Uterus (tissue), 4 donors: ENCODE data around the gene LGALS3BP. TPM values are rescaled to one million over a fixed set of nuclear protein-coding genes. Genes with fewer than 3 reads are reported as not detected.
A peak's percentile ranks its signal among the peaks of the same experiment; 100 is the strongest.

Experiments
- DNase-seq, 2 donors: peaks; one replicate each; pipeline ENCODE4 v3.0.0-alpha.2; 2019 to 2020
- H3K27ac ChIP-seq, 2 donors: fragments of 200-600 bp; sonication (generic); 1 replicate in 1 of 2; 2 replicates in 1 of 2; pipeline ENCODE4 v1.5.1; 2016 to 2018
- H3K27me3 ChIP-seq, 2 donors: fragments of 200-600 bp; sonication (generic); one replicate each; pipeline ENCODE4 v1.5.1; 2018 to 2019; ENCODE audit warnings: control low read depth in 1 of 2
- H3K36me3 ChIP-seq, 2 donors: fragments of 200-600 bp; sonication (generic); one replicate each; pipeline ENCODE4 v1.5.1; 2019; ENCODE audit warnings: control low read depth in 1 of 2
- H3K4me1 ChIP-seq, 2 donors: fragments of 200-600 bp; sonication (generic); one replicate each; pipeline ENCODE4 v1.5.1; 2018 to 2019; ENCODE audit warnings: control low read depth in 1 of 2
- H3K4me3 ChIP-seq, 2 donors: fragments of 200-600 bp; sonication (generic); 1 replicate in 1 of 2; 2 replicates in 1 of 2; pipeline ENCODE4 v1.5.1; 2018 to 2019; ENCODE audit warnings: mild to moderate bottlenecking in 1 of 2
- H3K9me3 ChIP-seq, 2 donors: fragments of 200-600 bp; sonication (generic); one replicate each; pipeline ENCODE4 v1.5.1; 2019; ENCODE audit warnings: control low read depth in 1 of 2
- POLR2A ChIP-seq, 2 donors: fragments of 450-650 bp; IDR thresholded peaks; one replicate each; pipeline ENCODE4 v1.6.1; 2016; ENCODE audit warnings: antibody characterized with exemption in 2 of 2, mild to moderate bottlenecking in 1 of 2, moderate library complexity in 1 of 2
- intact Hi-C: fragments of 100-400 bp; cut with DNase I; formaldehyde crosslinking; loops from one replicate; pipeline ENCODE4 v1.15.1; 2023; ENCODE audit warnings: low total_unique reads
- total RNA-seq, 4 donors: library from RNA; depleted of rRNA in 3 of 4; stranded (reverse); fragments of >200 nt in 3 of 4; gene quantifications; one replicate each; pipeline versions ENCODE4 v1.1.0 to v1.2.4, GENCODE V29; 2014 to 2023
- TF ChIP-seq, protein P1 (sequence below), 4 experiments: fragments of 200-600 bp in 2 of 4; fragments of 450-650 bp in 2 of 4; sonication (generic) in 2 of 4; IDR thresholded peaks; one replicate each; pipeline ENCODE4 v1.5.1; 2016 to 2019; ENCODE audit warnings: antibody characterized with exemption in 4 of 4, mild to moderate bottlenecking in 2 of 4, moderate library complexity in 1 of 4
- donor health status: DM: yes; HTN: yes; CAD: no.

LGALS3BP gene
- total RNA-seq, 4 donors from 2014 or later: 88.2 to 396 (median 244) TPM

DNA sequence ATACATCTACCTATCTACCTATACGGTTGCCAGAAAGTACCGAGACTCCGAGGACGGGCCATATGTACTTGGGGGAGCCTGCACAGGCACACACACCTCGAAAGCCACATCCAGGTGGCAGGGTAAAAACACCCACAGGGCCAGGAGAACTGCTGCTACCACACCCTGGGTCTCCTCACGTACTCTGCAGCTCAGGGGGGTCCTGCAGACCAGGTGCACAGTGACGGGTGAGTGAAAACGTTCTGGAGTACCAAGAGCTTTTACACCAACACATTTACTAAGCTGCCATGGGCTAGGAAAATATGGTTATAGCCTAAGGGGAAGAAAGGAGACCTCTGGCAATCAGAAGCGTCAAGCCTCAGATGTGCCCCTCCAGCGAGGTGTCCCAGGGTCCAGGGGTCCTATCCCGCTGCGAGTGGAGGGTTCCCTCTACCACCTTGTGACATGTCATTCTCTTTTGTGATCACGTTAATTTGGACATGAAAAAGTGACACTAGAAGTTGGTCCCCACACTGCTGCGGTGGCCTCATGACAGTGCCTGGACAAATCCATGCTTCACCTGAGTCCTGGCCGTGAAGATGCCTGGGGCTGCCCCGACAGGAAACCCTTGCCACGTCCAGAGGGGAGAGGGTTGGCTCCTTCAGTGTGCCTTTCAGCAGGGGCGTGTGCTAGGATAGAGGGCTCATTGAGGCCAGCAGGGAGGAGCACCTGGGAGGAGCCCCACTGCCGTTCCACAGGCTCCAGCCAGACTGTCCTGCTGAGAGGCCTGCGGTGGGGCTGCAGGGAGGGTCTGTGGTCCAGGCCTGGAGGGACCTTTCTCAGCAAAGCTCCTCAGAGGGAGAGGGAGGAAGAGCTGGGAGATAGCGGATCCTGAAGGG is 28.0 kb upstream of the LGALS3BP start:
- intact Hi-C loops: no loop called here
- Histone ChIP-seq H3K27ac (no peak overlapping the region), H3K27me3 (no peaks in the 10 kb centered on the region), H3K4me3 (no peak overlapping the region), H3K9me3 (no peaks in the 10 kb centered on the region), H3K36me3 (no peaks in the 10 kb centered on the region), H3K4me1 (no peaks in the 10 kb centered on the region)
- peak; percentile 13 for DNase-seq
- TF ChIP-seq, protein P1, sequence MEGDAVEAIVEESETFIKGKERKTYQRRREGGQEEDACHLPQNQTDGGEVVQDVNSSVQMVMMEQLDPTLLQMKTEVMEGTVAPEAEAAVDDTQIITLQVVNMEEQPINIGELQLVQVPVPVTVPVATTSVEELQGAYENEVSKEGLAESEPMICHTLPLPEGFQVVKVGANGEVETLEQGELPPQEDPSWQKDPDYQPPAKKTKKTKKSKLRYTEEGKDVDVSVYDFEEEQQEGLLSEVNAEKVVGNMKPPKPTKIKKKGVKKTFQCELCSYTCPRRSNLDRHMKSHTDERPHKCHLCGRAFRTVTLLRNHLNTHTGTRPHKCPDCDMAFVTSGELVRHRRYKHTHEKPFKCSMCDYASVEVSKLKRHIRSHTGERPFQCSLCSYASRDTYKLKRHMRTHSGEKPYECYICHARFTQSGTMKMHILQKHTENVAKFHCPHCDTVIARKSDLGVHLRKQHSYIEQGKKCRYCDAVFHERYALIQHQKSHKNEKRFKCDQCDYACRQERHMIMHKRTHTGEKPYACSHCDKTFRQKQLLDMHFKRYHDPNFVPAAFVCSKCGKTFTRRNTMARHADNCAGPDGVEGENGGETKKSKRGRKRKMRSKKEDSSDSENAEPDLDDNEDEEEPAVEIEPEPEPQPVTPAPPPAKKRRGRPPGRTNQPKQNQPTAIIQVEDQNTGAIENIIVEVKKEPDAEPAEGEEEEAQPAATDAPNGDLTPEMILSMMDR (IDR thresholded peaks at IDR 0.05): no peak
- TF ChIP-seq POLR2A (IDR thresholded peaks at IDR 0.05): no peak

DNA sequence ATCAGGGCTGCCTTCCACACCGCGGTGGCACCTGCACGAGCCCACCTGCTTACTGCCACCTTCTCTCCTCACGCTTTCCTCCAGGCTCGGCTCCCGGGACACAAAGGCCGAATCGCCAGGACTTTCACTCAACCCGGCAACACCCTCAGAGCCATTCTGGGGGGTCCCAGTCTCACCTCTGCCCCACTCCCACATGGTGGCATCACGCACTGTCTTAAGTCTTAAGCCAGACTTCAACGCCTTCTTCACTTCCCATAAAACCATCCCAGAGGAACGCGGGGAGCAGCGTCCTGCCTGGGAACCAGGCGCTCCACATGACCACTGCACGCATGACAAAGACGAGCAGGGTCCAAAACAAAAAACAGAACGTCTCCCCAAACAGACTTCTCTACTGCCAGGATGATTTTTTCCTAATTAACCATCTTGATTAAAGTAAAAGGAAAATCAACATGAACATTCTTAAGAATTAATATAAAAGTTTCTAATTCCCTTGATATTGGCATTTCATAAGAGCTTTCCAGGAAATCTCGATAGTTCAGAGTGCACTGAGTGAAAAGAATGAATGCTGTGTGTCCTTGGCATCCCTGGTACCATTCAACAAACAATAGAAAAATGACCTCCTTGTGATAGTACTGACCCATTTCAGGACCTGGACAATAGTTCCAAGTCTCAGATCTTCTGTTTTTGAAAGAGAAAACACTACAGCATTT is 27.2 kb upstream of the LGALS3BP start:
- no peaks in the 10 kb centered on the region for H3K36me3 ChIP-seq
- TF ChIP-seq POLR2A (IDR thresholded peaks at IDR 0.05): no peak
- TF ChIP-seq, protein P1 (IDR thresholded peaks at IDR 0.05): no peak
- H3K4me3 ChIP-seq: no peak overlapping the region
- H3K9me3 ChIP-seq: no peaks in the 10 kb centered on the region
- no peaks in the 10 kb centered on the region for H3K4me1 ChIP-seq
- intact Hi-C loops: no loop called here
- peak; percentile 10 for DNase-seq
- H3K27ac ChIP-seq: no peak overlapping the region
- no peaks in the 10 kb centered on the region for H3K27me3 ChIP-seq

DNA sequence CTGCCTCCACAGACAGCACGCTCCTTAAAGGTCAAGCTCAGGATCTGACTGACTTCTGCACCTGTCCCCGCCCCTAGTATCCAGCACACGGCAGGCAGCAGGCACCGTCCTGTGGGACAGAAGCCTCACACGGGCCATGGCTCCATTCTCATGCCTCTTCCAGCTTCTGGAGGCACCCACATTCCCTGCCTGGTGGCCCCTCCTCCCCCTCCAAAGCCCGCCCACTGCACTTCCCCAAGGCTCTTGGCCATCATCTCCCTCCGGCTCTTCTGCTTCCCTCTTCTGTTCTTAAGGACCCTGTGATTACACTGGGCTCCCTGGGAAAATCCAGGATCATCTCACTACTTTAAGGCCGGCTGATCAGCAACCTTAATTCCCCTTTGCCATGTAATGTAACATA is 26.3 kb upstream of the LGALS3BP start:
- Histone ChIP-seq H3K4me1 (no peaks in the 10 kb centered on the region), H3K27ac (no peak overlapping the region), H3K9me3 (no peaks in the 10 kb centered on the region), H3K27me3 (no peaks in the 10 kb centered on the region), H3K4me3 (no peak overlapping the region), H3K36me3 (no peaks in the 10 kb centered on the region)
- intact Hi-C loops: no loop called here
- peak; percentile 10 to 14 for DNase-seq
- TF ChIP-seq POLR2A (IDR thresholded peaks at IDR 0.05): no peak

DNA sequence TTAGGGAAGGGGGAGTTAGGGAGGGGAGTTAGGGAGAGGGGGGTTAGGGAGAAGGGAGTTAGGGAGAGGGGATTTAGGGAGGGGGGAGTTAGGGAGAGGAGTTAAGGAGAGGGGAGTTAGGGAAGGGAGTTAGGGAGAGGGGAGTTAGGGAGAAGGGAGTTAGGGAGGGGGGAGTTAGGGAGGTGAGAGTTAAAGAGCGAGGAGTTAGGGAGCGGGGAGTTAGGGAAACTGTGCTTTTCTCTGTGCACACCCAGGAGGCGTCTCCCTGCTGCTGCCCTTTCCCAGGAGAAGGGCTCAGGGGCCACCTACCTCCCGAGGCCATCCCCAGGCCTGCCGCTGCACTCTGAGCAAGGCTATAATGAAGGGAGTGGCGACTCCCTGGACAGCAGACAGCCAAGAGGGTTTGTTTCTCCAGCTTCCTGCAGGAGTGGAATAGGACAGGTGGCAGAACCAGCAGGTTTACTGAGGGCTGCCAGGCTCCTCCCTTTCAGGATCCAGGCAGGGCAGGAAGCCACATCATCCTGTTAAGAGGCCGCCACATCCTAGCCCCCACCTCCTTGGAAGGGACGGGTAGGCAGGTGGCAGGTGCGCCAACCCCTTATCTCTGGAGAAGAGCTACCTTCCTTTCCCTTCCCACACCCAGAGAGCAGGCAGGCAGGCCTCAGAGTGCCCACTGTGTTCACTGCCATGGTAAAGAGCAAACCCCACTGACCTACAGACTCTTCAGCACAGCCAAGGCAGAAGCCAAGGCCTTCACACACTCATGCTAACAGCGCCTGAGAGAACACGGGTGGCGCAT is 25.5 kb upstream of the LGALS3BP start:
- DNase-seq: peak; percentile 10 to 15
- intact Hi-C loops: no loop called here
- no peak overlapping the region for H3K4me3 ChIP-seq

More for the DNA sequence above, 25.5 kb upstream of the LGALS3BP start:
- no peaks in the 10 kb centered on the region for H3K27me3 ChIP-seq
- H3K36me3 ChIP-seq: no peaks in the 10 kb centered on the region
- TF ChIP-seq, protein P1 (IDR thresholded peaks at IDR 0.05): no peak
- TF ChIP-seq POLR2A (IDR thresholded peaks at IDR 0.05): peak in 1 of 2 donors; percentile 12
- H3K4me1 ChIP-seq: no peaks in the 10 kb centered on the region
- no peak overlapping the region for H3K27ac ChIP-seq
- H3K9me3 ChIP-seq: no peaks in the 10 kb centered on the region
